NB4 (cell line): ENCODE data around the gene NFE2L3.

Experiments
- DNase-seq: peaks from one replicate; pipeline ENCODE4 v3.0.0; 2010; ENCODE audit warnings: low read depth
- H3K4me3 ChIP-seq: one replicate; pipeline ENCODE4 v1.5.1; 2011; ENCODE audit warnings: mild to moderate bottlenecking, low read depth, low read length, moderate library complexity
- MYC ChIP-seq: IDR thresholded peaks from 2 replicates; pipeline ENCODE4 v1.6.1; 2011; ENCODE audit warnings: low read depth, low read length
- POLR2A ChIP-seq: IDR thresholded peaks from 2 replicates; pipeline ENCODE4 v1.6.1; 2011; ENCODE audit warnings: mild to moderate bottlenecking; ENCODE audit not compliant: insufficient read length; ENCODE audit errors: extremely low read depth
- TF ChIP-seq, protein P1 (sequence below): IDR thresholded peaks from one replicate; pipeline ENCODE4 v1.5.1; 2012; ENCODE audit warnings: low read depth, low read length
- TF ChIP-seq, protein P2 (sequence below): IDR thresholded peaks from 2 replicates; pipeline ENCODE4 v1.6.1; 2011; ENCODE audit warnings: low read depth, low read length

The NFE2L3 gene

DNA sequence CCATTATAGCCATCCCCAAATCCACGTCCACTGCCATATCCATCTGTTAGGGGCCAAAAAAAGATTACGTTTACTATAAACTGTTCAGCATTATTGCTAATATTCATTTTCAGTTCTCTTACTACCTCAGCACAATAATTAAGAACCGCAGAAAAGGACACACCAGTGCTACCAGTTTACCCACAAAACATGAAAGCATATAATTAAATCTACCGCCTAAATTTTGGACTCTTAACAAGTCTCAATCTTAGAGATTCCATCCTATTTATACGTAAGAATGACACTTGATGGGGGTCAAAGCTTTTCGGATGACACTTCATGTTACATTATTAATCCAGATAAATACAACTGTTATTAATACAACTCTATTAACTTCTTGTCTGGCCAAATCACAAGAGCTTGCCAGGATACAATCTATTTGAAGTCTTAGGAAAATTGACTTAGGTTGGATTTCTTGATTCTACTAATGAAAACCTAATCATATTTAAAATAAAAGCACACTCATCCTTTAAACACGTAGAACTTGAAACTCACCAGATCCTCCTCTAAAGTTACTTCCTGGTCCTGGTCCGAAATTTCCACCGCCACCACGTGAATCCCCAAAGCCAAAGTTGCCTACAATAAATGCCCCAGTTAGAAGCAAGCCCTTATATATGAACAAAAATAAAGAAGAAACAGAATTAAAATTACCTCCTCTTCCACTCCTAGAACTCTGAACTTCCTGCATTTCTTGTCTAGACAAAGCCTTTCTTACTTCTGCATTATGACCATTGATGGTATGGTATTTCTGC, 44.1 kb downstream of the NFE2L3 start:
- TF ChIP-seq MYC = no peak
- TF ChIP-seq POLR2A = no peak
- TF ChIP-seq, protein P1, sequence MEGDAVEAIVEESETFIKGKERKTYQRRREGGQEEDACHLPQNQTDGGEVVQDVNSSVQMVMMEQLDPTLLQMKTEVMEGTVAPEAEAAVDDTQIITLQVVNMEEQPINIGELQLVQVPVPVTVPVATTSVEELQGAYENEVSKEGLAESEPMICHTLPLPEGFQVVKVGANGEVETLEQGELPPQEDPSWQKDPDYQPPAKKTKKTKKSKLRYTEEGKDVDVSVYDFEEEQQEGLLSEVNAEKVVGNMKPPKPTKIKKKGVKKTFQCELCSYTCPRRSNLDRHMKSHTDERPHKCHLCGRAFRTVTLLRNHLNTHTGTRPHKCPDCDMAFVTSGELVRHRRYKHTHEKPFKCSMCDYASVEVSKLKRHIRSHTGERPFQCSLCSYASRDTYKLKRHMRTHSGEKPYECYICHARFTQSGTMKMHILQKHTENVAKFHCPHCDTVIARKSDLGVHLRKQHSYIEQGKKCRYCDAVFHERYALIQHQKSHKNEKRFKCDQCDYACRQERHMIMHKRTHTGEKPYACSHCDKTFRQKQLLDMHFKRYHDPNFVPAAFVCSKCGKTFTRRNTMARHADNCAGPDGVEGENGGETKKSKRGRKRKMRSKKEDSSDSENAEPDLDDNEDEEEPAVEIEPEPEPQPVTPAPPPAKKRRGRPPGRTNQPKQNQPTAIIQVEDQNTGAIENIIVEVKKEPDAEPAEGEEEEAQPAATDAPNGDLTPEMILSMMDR = no peak
- TF ChIP-seq, protein P2, sequence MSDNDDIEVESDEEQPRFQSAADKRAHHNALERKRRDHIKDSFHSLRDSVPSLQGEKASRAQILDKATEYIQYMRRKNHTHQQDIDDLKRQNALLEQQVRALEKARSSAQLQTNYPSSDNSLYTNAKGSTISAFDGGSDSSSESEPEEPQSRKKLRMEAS = no peak
- peak overlapping the region; percentile 88 for H3K4me3 ChIP-seq

DNA sequence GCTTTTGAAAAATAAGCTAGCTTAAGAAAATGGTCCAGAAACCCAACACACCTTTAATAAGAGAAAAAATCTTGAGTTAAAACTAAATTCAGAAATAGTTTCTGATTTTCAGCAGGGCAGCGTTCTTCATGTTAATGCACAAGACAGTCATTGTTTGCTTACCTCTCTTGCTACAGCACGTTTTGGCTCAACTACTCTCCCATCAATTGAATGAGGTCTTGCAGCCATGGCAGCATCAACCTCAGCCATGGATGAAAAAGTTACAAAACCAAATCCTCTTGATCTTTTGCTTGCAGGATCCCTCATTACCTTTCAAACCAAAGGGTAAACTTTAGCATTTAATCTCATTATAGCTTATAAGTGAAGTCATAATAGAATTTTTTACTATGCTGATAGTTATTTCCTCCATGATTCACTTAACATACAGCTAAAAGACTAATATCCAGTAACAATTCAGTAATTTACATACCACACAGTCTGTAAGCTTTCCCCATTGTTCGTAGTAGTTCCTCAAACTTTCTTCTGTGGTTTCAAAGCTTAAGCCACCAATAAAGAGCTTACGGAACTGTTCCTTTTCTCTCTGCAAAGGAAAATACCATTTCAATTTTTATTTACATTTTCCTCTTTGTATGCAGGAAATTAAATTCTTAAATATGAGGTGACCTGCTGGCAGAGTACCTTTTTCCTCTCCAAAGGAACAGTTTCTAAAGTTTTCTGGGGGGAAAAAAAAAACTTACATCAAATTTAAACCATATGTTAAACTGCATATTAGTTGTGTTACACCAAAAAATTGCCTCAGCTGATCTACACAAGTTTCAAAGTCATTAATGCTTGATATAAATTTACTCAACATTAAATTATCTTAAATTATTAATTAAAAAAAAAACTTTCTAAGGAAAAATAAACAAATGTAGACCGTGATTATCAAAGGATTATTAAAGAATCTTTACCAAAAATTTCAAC, 45.4 kb downstream of the NFE2L3 start:
- H3K4me3 ChIP-seq = peak overlapping the region; percentile 88
- no peak for TF ChIP-seq MYC
- TF ChIP-seq, protein P2 = no peak
- TF ChIP-seq, protein P1 = no peak
- peak; percentile 21 for TF ChIP-seq POLR2A
- DNase-seq = peak; percentile 85

More for the DNA sequence above, 44.1 kb downstream of the NFE2L3 start:
- no peak for DNase-seq

DNA sequence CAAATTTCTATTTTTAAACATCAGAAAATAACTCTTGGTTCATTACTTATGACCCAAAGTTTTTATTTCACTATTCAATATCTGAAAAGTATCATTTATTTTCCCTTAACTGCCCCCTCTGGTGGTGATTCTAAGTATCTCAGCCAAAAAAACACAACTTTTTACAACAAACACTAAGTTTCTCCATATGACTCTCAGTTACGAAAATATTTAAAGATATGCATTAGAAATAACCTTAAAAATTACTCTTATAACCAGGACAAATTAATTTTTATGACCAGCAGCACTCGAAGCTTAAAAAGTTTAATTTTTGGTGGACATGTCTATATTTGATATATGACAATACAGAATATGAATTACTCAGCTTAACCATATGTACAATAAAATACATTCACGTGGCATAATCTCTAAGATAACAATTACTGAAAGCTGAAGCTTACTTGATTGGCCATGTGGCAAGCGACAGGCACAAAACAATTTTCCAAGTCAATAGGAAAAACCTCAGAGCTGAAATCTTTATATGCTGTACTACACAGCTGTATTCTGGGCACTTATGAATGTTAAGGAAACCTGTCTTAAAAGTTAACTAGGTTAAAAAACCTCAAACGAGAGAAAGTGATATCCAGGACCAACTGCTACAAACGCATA, 46.3 kb downstream of the NFE2L3 start:
- peak overlapping the region; percentile 88 for H3K4me3 ChIP-seq
- DNase-seq = peak; percentile 75
- TF ChIP-seq, protein P2 = peak; percentile 69
- TF ChIP-seq POLR2A = no peak
- TF ChIP-seq MYC = peak; percentile 24; the same call in 1 of the 2 replicates
- TF ChIP-seq, protein P1 = peak; percentile 58

DNA sequence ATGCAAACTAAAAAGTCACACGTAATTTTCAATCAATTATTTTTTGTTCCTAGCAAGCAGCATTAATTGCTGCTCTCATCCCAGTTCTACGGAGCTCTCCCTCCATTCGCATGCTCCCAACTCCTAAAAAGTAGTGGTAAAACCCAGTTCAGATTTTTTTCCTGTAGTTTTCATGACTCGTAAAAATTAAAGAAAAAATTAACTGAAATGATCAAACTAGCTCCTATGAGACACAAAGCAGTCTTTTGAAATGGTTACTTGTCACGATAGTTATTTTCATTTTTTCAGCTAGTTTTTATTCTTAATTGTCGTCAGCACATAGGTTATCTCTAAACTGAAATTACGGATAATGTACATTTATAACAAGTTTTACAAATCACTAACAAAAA, 46.8 kb downstream of the NFE2L3 start:
- TF ChIP-seq, protein P2 = no peak
- no peak for TF ChIP-seq MYC
- no peak for TF ChIP-seq POLR2A
- TF ChIP-seq, protein P1 = no peak
- H3K4me3 ChIP-seq = peak overlapping the region; percentile 88
- DNase-seq = no peak

DNA sequence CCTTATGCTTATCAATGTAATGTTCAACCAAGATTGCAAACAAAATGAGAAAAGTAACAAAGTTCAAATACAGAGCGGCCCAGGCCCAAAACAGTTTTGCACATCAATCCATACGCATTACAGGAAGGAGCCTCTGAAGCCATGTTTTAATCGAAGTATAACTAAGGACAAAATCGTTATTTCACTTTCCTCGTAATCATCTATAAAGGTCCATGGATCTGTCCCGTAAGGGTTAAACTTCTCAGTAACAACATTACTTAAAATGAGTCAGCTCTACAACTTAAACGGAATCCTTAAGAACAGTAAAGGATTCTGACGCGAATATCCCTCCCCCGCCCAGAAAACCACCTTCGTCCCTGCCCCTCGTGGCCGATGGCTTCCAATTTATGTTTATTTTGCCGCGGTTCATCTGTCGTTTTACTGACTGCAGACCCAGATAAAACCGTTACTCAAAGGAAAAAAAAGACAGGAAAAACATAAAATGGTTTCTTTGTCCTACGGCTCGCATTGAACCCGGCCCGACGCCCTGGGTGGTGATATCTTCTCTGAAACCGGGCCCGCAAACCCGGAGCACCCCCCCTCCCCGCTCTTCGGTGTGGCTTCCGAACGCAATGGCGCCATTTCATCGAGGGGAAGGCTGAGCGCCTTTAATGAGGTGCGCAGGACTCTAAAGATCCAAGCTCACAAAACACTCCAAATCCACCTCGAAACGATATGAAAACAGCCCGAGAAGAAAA, 47.5 kb downstream of the NFE2L3 start:
- peak; percentile 80 for DNase-seq
- no peak; the same call in 1 of the 2 replicates for TF ChIP-seq MYC
- no peak for TF ChIP-seq POLR2A
- TF ChIP-seq, protein P2 = peak; percentile 4; the same call in 1 of the 2 replicates
- peak overlapping the region; percentile 88 for H3K4me3 ChIP-seq
